HG02642 (cell line): ENCODE results near the gene FHIT.

Source experiments
- ATAC-seq: cut with Tn5 transposase; IDR thresholded peaks from one replicate; pipeline ENCODE4 v1.9.1; 2021; ENCODE audit warnings: mild to moderate bottlenecking; ENCODE audit not compliant: unreplicated experiment, poor library complexity

The FHIT gene

DNA sequence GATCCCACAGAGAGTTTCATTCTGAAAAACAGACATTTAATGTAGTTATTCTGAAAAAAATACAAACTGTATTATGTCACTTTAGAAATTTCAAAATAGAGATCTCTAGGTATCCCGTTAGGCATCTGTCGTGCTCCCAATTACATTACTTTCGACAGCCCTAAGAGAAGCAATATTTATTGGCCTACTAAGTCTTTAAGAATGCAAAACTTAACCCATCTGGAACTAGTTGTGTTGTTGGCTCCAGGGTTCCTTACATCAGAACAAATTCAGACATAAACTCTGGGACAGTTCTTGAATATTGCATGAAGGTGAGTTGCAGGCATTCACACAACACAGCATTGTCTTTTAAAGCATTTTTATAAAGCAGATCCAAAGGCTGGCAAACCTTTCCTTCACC, 498.4 kb downstream of the FHIT start:
- no peak for ATAC-seq

DNA sequence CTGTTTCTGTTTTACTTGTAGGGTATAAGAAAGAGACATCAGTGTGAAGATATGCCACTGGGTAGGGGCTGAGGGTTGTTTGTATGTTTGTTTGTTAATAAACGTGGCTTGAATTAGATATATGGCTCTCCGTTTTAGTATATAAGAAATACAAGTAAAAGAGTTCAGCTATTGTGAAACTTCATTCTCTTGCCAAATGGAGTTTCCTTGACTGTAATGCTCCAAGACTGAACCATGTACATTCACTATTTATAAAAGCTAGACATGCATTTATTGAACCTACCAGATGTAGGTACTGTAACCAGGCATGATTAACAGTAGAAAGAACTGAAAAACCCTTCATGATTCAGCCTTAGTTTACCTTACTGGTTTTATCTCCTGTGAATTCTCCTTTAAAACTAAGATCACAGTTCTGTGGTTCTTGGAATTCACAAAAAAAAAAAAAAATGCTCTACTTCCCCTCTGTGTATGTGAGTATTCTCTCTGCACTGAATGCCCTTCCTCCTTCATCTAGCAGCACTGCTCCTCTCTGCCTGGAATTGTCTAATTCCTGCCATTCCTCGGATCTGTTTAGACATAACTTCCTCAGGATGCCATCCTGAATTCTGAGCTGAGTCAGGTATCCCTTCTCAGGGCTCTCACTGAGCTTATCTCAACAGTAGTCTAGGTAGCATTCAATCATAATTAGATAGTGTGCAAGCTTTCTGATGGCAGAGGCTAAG, 504.4 kb downstream of the FHIT start:
- no peak for ATAC-seq

DNA sequence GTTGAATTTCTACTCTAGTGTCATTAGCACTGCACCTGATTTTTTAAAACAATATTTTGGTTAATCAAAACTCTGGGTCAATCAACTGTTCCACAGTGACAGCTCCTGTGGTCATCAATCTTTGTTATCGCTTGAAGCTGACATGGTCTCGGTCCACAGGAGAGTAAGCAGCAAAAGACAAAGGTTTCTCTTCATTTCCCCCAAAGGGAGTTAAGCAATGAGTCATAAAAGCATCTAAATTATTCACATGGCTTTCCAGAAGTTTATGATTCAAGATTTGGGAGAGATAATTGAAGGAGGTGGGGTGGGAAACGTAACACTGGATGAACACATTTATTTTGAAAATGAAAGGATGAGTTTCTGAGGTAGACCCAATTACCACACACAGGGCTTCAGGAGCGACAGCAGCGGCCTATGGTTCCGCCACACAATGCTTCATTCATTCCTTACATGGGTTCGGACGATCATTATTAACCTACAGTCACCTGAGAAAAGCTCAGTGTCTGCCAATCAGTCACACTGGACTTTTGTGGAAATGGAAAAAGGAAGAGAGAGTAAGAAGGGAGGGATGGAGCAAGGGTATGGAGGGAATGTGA, 505.1 kb downstream of the FHIT start:
- ATAC-seq, result no peak

DNA sequence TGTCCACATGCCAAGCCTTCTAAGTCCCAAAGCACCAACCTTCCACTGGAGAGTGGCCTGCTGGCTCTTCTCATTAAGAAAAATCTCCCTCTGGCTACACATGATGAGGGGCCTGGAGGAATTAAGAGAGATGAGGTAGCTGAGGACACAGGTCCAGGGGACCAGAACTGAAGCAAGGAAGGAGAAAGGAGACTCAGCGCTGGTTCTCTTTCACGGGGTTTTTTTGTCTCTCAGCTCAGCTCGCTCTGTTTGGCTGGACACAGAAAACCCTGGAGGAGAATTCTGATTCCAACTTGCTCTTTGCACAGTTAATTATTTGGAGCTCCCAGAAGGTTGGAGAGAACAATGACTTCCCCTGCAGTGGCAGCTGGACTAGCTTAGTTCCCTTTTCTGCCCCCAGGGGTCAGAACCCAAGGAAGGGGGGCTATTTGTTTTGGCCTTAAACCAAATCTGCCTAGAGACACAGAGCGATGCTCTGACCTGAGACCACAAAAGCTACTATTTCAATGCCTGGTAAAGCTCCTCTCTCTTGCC, 507.6 kb downstream of the FHIT start:
- no peak for ATAC-seq

DNA sequence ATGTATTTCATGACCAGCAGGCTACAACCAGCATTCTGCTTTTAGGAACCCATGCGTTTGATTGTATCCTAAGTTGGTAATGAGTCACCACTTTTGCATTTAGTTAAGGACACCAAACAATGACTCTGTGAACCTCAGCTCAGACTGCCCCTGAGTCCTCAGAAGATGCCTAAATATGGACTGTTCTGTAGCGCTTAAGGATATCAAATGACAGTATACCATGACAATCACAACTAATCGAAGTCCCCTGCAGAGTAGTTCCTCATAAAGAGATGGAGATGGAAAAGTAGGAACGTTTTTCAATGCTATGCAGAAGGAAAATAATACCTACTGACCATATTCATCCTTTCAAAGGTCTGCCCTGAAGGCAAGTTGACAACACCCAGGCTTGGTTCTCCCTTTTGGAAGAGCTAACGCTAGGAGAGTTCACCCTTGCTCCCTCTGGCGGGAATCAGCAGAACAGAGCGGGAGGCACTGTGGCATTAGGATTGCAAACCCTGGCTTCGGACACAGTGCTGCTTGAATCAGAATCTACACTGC, 508.6 kb downstream of the FHIT start:
- ATAC-seq, result no peak

DNA sequence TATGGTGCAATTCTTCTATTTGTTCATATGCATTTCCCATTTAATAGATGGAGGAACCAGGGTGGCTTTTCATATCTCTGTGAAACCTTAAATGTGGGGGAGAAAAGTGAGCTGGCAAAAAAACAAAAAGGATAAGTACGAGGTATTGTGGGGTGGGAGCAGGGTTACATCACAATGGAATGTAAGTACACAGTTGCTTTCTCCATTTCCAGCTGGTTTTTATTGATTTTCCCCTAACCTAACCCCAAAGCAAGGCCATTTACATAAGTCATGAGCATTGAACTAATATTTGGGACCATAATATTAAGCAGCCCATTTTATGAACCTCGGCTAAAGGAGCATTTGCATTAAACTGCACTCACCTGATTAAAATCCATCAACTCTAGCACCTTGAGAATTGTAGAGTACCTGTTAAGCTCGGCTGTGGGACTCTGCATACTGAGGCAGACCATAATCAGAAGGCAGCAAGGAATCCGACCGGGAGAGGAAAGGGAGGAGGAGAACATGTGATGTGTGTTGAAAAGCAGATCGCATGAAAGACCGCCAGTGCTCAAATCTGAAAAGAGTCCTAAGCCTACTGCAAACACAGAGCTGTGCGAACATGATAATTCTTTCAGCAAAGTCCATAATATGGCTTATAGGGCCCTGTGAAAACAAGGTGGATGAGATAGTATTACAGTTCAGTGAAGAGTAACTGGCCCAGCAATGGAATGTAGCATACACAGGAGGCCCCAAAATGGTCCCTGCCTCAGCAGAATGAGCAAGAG, 513.4 kb downstream of the FHIT start:
- no peak for ATAC-seq

DNA sequence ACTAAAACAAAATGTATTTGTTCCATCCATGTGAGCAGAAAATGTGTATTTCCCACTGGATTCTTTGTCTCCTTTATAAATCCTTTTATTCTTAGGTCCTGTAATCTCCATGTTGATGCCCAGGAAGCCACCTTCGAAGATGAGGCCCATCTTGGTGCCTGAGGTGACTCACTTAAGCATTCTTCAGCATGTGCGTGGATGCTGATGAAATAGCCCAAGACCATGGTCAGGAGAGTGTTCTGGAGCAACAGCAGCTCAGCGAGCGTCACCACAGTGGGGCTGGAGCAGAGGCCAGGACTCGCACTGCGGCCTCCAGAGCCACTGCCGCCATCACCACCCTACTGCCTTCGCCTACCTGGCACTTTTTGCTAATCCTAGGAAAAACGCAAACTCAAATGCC, 520.9 kb downstream of the FHIT start:
- ATAC-seq, result no peak

DNA sequence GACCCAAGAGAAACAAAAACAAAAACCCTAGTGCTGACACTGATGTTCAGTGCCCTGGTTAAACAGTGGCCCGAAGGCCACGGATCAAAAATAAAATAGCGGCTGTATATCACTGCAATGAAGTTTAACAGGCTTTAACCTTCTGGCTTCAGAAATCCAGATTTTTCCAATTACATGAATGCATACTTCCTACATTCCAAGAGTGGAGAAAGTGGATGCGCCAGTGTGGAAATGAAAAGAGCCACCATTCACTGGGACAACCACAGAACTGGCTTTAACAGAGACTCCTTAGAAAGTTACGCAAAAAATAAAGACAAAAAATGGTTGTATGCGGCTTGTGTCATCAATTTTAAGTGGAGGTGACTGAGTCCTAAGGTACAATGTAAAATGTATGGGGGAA, 522.2 kb downstream of the FHIT start:
- ATAC-seq, result no peak

DNA sequence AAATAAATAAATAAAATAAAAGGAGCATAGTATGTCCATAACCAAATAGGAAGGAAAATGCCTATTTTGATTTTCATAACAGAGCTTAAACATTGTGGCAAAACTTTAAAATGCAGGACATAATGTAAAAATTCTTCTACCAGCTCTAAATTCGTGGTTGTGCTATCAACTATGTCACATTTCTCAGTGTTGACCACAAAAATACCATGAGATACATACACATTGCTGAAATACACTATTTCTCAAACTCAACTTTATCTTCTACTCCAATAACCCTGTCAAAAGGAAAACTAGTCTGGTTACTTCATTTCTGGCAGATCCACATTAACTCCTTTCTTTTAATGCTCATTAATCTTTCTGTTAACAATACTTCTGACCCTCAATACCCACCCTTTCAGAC, 523.2 kb downstream of the FHIT start:
- ATAC-seq, result no peak

DNA sequence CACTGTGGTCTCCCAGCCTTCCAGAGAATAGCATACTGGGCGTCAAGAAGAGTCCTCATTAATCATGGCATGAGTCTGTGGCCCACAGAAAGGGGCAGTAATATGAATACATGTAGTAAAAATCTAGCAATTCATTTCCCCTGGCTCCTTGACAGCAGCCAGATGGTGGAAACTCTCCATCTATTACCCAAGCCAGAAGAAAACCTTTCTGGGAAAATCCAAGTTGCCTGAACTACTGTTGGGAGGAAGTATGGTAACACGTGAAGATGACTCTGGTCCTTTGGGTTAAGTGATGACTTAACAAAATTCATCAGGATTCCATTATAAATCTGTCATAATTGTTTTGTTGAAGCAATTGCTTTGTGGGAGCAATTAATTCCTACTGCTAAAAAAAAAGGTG, 530.5 kb downstream of the FHIT start:
- no peak for ATAC-seq

DNA sequence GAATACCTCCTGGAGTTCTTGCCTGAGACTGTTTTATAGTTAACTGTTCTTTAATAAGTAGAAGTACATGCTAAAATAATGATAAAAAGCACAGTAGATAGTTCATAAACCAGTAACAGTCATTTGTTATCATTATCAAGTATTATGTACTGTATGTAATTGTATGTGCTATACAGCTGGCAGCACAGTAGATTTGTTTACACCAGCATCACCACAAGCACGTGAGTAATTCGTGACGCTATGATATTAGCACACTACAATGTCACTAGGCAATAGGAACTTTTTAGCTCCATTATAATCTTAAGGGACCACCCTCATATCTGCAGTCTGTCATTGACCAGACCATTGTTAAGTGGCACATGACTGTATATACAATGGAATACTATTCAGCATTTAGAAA, 534.7 kb downstream of the FHIT start:
- ATAC-seq, result no peak

DNA sequence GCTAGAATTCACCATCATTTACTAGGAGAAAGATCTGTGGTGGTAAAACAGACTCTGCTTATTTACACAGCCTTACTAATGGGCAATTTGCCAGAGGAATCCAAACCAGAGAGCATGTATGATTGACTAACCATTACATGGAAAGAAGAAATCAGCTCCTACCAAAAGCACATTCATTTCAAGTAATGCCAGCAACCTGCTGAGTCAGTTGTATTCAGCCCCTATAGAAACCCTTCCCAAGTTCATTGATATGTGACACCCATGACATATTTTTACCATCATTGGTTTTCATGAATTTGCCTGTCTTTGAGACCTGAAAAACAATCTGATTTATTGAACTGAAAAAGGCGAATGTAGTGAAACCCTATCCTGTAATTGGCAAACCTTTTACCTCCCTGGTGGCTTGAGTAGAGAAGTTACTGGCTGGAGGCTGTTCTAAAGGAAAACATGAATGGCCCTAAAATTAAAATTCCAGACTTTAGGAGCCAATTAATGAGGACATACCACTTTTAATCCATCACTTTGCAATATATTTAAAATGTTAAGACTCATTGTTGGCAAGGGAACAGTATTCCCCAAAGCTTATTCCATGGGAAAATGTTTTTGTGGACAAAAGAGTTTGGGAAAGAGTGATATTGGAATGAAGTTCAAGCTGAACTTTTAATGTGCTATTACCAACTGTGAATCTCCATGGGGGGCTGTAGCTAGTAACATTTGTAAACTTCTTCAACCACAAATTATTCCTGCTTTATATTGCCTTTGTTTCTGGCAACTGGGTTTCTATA, 542.9 kb downstream of the FHIT start:
- ATAC-seq, result no peak

DNA sequence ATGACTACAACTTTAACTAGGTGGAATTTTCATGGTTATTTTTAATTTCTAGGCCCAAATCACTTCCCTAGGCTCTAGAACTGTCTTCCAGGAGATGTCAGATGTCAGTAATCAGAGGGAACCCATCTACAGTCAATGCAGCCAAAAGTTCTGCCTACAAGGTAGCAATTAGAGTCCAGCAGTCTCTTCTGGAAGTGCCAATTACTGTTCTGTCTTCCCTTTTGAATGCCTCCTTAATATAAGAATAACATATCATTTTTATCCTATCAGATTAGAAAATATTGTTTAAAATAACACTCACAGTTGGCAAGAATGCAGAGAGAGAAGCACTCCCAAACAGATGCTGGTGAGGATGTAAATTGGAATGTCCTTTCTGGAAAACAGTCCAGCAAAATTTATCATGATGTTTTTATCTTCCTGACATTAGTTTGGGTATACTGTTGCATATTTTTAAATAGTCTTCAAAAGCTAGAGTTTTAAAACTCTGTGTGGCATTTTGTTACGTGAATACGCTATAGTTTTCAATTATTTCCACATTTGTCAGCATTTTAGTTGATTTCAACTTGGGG, 543.7 kb downstream of the FHIT start:
- no peak for ATAC-seq

DNA sequence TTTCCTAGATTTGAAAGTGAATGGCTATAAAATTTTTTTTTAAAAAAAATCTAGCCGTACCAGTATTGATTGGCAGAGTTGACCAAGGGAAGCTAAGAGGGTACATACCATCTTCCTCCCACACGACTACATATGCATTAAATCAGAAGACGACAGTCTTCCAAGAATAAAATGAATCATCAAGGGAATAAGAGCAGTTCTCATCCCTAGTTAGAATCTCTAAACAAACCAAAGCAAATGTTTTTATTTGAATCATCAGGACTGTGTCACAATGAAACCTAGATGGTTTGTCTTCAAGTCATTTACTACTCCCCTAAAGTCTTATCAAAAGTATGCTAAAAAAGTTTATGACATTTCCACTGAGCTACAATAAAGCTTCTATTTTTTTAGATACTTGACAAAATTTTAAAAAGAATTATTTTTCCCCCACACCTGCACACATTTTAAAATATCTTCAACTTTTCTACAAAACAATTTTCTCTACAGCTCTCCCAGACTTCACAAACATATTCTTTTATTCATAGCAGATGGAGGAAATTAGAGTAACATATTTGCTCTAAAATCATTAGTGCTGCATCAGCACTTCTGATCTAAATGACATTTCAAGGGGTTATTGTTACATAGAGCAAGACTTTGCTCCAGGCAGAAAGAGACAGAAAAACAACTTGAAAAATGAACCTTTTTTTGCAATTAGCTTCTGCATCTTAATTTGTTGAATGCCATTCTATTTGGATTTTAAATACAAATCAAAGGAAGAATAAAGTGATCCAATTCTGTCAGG, 547.1 kb downstream of the FHIT start:
- no peak for ATAC-seq

DNA sequence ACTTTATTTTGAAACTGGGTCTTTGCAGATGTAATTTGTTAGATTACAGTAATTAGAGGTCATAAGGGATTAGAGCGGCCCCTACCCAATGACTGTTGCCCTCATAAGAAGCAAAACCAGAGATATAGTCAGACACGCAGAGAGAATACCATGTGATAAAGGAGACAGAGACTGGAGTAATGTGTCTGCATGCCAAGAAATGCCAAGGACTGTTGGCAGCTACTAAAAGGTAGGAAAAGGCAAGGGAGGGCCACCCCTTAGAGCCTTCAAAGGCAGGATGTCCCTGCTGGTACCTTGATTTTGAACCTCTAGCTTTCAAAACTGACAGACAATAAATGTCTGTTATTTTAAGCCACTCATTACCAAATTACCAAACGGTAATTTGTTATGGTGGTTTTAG, 548.2 kb downstream of the FHIT start:
- ATAC-seq, result no peak

DNA sequence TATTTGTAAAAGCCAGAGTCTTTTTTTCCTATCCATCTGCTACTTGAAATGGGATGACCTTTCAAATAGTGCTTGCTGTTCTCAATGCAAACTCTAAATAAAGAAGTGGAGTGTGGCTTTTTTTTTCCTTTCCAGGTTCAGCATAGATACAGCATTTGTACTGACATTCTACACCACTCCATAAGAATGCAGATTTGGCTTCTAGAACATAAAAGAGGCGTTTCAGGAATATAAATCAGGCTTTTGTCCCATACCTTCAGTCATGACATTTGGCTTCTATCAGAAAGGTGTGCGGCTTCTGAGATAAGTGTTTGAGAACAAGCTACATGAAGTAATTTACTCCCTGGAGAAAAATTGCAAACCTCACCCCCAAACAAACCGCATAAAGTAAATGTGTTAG, 553.1 kb downstream of the FHIT start:
- ATAC-seq, result no peak

DNA sequence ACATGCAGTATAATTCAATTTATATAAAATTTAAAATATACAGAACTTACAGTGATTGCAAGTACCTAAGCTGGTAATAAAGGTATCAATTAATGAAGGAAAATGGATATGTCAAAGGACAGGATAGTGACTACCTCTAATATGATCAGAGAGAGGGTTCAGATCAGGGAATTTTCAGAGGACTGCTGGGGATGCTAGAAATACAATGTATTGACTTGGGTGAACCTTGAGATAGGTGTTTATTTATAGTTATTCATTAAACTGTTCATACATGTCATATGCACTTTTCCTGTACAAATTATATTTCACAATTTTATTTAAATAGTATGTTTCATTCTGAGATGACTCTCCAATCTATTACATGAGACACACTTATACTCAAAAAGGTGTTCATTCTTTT, 554.1 kb downstream of the FHIT start:
- ATAC-seq, result no peak

DNA sequence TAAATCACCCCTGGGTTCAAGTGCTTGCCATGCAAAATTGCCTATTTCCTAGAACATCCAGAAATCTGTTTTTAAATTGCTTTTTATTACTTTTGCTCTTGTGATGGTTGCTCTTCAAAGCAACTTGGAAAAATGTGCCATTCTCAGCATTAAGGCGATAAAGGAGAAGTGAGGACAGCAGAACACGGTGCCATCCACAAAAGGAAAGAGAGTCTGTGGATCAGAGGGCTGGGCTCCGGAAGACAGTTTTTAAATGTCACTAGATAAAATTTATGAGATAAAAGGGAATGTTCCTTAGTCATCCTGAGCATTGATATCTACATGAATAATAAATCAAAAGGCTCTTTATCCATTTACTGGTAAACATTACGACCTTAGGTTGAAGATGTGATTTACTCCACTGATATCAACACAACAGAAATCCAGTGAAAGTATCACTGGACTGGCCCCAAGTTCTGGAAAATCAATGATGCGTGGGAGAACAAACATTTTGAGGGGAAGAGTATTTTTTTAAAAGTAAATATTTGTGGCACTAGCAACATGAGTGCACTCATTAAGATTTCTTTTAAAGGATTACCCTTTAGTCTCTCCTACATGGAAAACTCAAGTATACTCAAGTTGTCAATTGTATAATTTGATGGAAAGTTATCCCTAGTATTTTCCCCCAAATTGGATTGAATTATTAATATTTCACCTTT, 554.7 kb downstream of the FHIT start:
- no peak for ATAC-seq

DNA sequence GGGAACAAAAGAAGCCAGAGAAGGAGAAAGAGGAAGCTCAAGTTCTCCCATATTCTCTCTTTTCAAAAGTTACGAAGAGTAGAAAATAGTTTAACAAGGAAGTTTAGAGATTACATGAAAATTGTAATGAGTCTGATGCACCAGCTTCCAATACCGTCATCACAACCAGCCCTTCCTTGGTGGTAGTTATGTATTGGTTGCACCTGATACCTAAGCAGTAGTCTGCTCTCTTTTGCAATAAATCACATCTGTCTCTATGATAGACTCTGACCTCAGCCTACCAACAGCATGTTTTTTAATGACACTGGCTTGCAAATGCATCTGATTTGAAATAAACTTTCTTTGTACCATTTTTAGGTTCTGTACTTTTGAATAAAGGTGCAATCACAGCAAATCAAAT, 575.8 kb downstream of the FHIT start:
- no peak for ATAC-seq
